NT2/D1 (cell line): ENCODE results near the gene SIL1.

Source experiments
- YY1 ChIP-seq: IDR thresholded peaks from 2 replicates; pipeline ENCODE4 v1.6.1; 2011; ENCODE audit not compliant: insufficient read length, insufficient read depth
- ZNF274 ChIP-seq: IDR thresholded peaks from 2 replicates; pipeline ENCODE4 v1.6.1; 2011; ENCODE audit warnings: mild to moderate bottlenecking, low read depth, low read length

DNA sequence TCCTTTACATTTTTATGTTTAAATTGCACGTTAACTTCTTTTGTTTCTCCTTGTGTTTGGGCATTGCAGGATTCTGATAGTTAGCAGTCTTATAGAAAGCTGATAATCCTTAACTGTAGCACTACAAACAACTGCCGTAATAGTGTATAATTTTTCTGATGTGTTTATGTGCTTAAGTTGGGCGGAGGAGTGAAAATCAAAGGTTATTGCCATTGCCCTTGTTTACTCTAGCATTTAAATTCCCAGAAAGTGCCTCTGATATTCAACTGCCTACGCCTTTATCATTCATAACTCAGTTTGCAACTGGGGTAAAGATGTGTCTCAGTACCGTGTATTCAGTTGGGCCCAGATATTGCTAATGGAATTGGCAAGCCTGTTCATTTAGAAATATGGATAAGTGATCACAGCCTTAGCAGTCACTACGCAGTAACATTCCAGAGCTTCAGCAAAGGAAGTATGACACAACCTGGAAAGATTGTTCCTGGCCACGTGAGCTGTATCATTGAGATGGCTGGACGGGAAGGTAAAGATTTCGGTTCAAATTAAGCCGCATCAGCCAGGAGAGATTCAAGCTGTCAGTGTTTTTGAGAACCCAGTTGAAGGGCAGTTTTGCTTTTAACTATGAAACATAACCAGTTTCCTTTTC, 294.9 kb downstream of the SIL1 start:
- TF ChIP-seq YY1 (no peak), ZNF274 (no peak)
